ENCODE data around the gene MRGPRX3. TPM values are rescaled to one million over a fixed set of nuclear protein-coding genes. Genes with fewer than 3 reads are reported as not detected.

Gene MRGPRX3
- total RNA-seq, 1 donor from 2014 or later = 0.17 TPM

- DNase-seq (ENCODE audit: low spot score) = no peak
Measured at GRCh38 chr11:18168372-18168771, 36.0 kb downstream of the MRGPRX3 start.

- DNase-seq (ENCODE audit: low spot score) = no peak
Measured at GRCh38 chr11:18171377-18172000, 39.1 kb downstream of the MRGPRX3 start.

GRCh38 chr11:18172666-18173065, 40.3 kb downstream of the MRGPRX3 start, which contains the start of gene MRGPRX4:
TSS of gene MRGPRX4 (plus strand) at chr11:18172837. CDS start at chr11:18173257, 420 bp downstream.
- no peak for DNase-seq (ENCODE audit: low spot score)

GRCh38 chr11:18173225-18173866, 41.0 kb downstream of the MRGPRX3 start:
- DNase-seq (ENCODE audit: low spot score) = no peak

Other genes starting within 250 kb of the MRGPRX3 start
- gene SERGEF, start 119.5 kb upstream of the MRGPRX3 start, total RNA-seq = 39.7 TPM
- gene TPH1, start 86.3 kb upstream of the MRGPRX3 start, total RNA-seq = 0.14 TPM
- 7.9 TPM for gene SAAL1, start 26.5 kb upstream of the MRGPRX3 start, total RNA-seq
- not detected for gene MRGPRX4, start 40.3 kb downstream of the MRGPRX3 start, total RNA-seq
- 0.40 TPM for gene SAA4, start 104.2 kb downstream of the MRGPRX3 start, total RNA-seq
- gene SAA2, start 116.1 kb downstream of the MRGPRX3 start, total RNA-seq = 20.3 TPM
- gene SAA1, start 133.7 kb downstream of the MRGPRX3 start, total RNA-seq = 19.3 TPM
- gene HPS5, start 189.6 kb downstream of the MRGPRX3 start, total RNA-seq = 13.5 TPM
- 35.7 TPM for gene GTF2H1, start 190.0 kb downstream of the MRGPRX3 start, total RNA-seq

Measured in mucosa of gallbladder (tissue), 1 donor.